Loucy (cell line): ENCODE data around the gene TRABD2B.

Experiments used
- H2AFZ ChIP-seq: fragments of 200-600 bp; sonication (generic); 2 replicates; pipeline ENCODE4 v1.6.0; 2016; ENCODE audit warnings: antibody characterized with exemption, mild to moderate bottlenecking, low read length, moderate library complexity
- H3F3A ChIP-seq: fragments of 200-600 bp; 2 replicates; pipeline ENCODE4 v1.6.0; 2016; ENCODE audit warnings: antibody characterized with exemption, low read depth, mild to moderate bottlenecking
- H3K27me3 ChIP-seq: fragments of 200-600 bp; sonication (generic); 2 replicates; pipeline ENCODE4 v1.6.1; 2014; ENCODE audit warnings: low read length, mild to moderate bottlenecking; ENCODE audit not compliant: insufficient read depth, poor library complexity, severe bottlenecking
- H3K36me3 ChIP-seq: fragments of 200-600 bp; sonication (generic); 2 replicates; pipeline ENCODE4 v1.6.1; 2016; ENCODE audit warnings: low read length; ENCODE audit not compliant: insufficient read depth
- H3K4me1 ChIP-seq: fragments of 200-600 bp; sonication (generic); 2 replicates; pipeline ENCODE4 v1.5.1; 2014; ENCODE audit warnings: low read length, mild to moderate bottlenecking; ENCODE audit not compliant: insufficient read depth, poor library complexity, severe bottlenecking
- H3K4me2 ChIP-seq: fragments of 200-600 bp; sonication (generic); 2 replicates; pipeline ENCODE4 v1.6.0; 2014; ENCODE audit warnings: antibody characterized with exemption, low read length, low read depth, mild to moderate bottlenecking; ENCODE audit not compliant: poor library complexity, severe bottlenecking
- H3K4me3 ChIP-seq: fragments of 200-600 bp; sonication (generic); 2 replicates; pipeline ENCODE4 v1.5.1; 2014; ENCODE audit warnings: low read length, mild to moderate bottlenecking, mixed read lengths; ENCODE audit not compliant: poor library complexity, severe bottlenecking
- H3K79me2 ChIP-seq: fragments of 200-600 bp; sonication (generic); 2 replicates; pipeline ENCODE4 v1.6.1; 2014; ENCODE audit warnings: low read length; ENCODE audit not compliant: insufficient read depth
- H3K9ac ChIP-seq: fragments of 200-600 bp; sonication (generic); 2 replicates; pipeline ENCODE4 v1.6.0; 2014; ENCODE audit warnings: mild to moderate bottlenecking, low read depth, low read length, moderate library complexity; ENCODE audit not compliant: poor library complexity, severe bottlenecking
- H3K9me2 ChIP-seq: fragments of 200-600 bp; sonication (generic); replicated peaks from 2 replicates; pipeline ENCODE4 v1.6.1; 2016; ENCODE audit warnings: low read depth, low read length, mixed read lengths
- H3K9me3 ChIP-seq: fragments of 200-600 bp; sonication (generic); 2 replicates; pipeline ENCODE4 v1.6.1; 2014; ENCODE audit warnings: mild to moderate bottlenecking, antibody characterized with exemption, low read length, low read depth; ENCODE audit not compliant: insufficient read depth
- H4K20me1 ChIP-seq: fragments of 200-600 bp; sonication (generic); 2 replicates; pipeline ENCODE4 v1.6.0; 2014; ENCODE audit warnings: antibody characterized with exemption, low read length, mild to moderate bottlenecking; ENCODE audit not compliant: insufficient read depth, poor library complexity, severe bottlenecking
- EZH2phosphoT487 ChIP-seq: fragments of 200-600 bp; IDR thresholded peaks from 2 replicates; pipeline ENCODE4 v1.6.1; 2018; ENCODE audit warnings: antibody characterized with exemption, mild to moderate bottlenecking, moderate library complexity, borderline replicate concordance
- TF ChIP-seq, protein P1 (sequence below): fragments of 200-600 bp; sonication (generic); conservative IDR thresholded peaks from 2 replicates; pipeline ENCODE4 v1.5.1; 2014; ENCODE audit warnings: mild to moderate bottlenecking, antibody characterized with exemption, low read length

Gene TRABD2B

DNA sequence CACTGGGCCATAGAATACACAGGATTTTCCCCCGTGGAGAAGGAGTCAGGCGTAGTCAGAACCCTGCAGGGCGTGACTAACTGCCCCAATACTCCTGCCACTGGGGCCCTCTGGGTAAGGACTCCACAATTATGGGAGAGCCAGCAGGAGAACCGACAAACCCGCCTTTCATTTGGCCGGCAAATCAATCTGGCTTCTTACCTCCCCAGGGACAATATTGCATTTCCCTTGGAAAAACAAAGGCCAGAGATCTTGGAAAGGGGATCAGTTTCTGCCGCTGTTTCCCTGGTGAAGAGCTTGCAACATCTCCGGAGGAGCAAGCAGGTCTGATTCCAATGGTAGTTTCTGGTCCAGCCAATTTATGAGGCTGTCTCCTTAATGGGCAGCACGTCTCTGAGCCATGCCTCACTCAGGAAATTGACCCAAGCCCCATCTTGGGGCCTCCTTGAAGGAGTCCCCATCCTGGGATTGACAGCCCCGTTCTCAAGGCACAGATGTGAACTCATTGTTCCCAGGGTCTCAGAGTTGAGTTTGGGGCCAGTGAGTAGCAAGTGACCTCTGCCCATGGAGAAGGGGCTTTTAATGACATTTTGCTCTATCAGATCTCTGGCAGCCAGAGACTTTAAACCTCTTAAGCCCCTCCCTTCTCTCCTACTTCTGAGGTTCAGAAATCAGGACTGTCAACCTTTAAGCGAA, 4.3 kb downstream of the TRABD2B start:
- H3K9ac ChIP-seq, result no peak overlapping the region

DNA sequence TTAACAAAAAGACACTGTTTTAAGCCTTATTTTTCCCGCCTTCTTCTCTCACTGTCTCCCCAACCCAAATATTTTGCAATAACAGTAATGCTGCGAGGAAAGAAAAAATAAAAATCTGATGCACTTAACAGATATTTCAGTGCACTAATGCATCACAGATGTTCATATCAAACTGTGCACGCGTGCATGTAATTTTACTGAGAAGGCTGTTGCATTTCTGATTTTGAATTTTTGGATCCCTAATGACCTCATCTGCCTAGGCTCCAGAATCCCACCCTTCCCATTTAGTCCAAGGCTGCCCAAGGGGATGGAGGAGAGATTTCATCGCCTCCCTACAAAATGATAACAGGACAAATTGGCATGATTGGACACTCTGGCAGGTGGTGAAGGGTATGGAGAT, 5.5 kb downstream of the TRABD2B start:
- Histone ChIP-seq H3K4me1 (no peaks in the 10 kb centered on the region), H4K20me1 (no peaks in the 10 kb centered on the region), H3K9ac (no peak overlapping the region), H3K4me3 (no peak overlapping the region), H3K27me3 (no peaks in the 10 kb centered on the region), H3K9me3 (no peaks in the 10 kb centered on the region), H3K79me2 (no peaks in the 10 kb centered on the region), H2AFZ (no peak overlapping the region), H3K4me2 (no peak overlapping the region), H3F3A (no peaks in the 10 kb centered on the region), H3K9me2 (no peaks in the 10 kb centered on the region), H3K36me3 (no peaks in the 10 kb centered on the region)
- no peak for TF ChIP-seq EZH2phosphoT487

More for the DNA sequence above, 4.3 kb downstream of the TRABD2B start:
- Histone ChIP-seq H3K4me3 (no peak overlapping the region), H3K9me2 (no peaks in the 10 kb centered on the region), H3K27me3 (no peaks in the 10 kb centered on the region), H3F3A (no peaks in the 10 kb centered on the region), H3K36me3 (no peaks in the 10 kb centered on the region), H3K4me1 (no peaks in the 10 kb centered on the region), H4K20me1 (no peaks in the 10 kb centered on the region), H3K9me3 (no peaks in the 10 kb centered on the region), H3K4me2 (no peak overlapping the region), H3K79me2 (no peaks in the 10 kb centered on the region), H2AFZ (no peak overlapping the region)
- TF ChIP-seq, protein P1, sequence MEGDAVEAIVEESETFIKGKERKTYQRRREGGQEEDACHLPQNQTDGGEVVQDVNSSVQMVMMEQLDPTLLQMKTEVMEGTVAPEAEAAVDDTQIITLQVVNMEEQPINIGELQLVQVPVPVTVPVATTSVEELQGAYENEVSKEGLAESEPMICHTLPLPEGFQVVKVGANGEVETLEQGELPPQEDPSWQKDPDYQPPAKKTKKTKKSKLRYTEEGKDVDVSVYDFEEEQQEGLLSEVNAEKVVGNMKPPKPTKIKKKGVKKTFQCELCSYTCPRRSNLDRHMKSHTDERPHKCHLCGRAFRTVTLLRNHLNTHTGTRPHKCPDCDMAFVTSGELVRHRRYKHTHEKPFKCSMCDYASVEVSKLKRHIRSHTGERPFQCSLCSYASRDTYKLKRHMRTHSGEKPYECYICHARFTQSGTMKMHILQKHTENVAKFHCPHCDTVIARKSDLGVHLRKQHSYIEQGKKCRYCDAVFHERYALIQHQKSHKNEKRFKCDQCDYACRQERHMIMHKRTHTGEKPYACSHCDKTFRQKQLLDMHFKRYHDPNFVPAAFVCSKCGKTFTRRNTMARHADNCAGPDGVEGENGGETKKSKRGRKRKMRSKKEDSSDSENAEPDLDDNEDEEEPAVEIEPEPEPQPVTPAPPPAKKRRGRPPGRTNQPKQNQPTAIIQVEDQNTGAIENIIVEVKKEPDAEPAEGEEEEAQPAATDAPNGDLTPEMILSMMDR, result no peak
- TF ChIP-seq EZH2phosphoT487, result no peak

DNA sequence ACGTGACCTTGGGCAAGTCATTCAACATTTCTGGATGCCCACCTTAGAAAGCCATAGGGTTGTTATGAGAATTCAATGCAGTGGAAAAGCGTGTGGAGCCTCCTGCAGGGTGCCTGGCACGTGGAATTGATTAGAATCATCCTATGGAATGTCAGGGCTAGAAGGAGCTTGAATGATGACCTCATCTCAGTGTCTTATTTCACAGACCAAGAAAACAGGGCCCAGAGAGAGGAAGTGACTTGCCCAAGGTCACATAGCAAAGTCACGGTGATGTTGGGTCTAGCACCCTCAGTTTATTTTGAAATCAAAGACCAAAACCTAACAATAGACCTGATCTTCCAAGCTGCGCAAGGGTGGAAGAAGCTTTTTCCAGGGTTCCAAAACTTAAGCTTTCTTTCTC, 6.0 kb downstream of the TRABD2B start:
- Histone ChIP-seq H4K20me1 (no peaks in the 10 kb centered on the region), H3K27me3 (no peaks in the 10 kb centered on the region), H3K4me1 (no peaks in the 10 kb centered on the region), H3K9me2 (no peaks in the 10 kb centered on the region), H3K79me2 (no peaks in the 10 kb centered on the region), H3F3A (no peaks in the 10 kb centered on the region), H3K9ac (no peak overlapping the region), H3K4me2 (no peak overlapping the region), H2AFZ (no peak overlapping the region), H3K9me3 (no peaks in the 10 kb centered on the region), H3K4me3 (no peak overlapping the region), H3K36me3 (no peaks in the 10 kb centered on the region)
- TF ChIP-seq EZH2phosphoT487, result no peak
- TF ChIP-seq, protein P1, result no peak

DNA sequence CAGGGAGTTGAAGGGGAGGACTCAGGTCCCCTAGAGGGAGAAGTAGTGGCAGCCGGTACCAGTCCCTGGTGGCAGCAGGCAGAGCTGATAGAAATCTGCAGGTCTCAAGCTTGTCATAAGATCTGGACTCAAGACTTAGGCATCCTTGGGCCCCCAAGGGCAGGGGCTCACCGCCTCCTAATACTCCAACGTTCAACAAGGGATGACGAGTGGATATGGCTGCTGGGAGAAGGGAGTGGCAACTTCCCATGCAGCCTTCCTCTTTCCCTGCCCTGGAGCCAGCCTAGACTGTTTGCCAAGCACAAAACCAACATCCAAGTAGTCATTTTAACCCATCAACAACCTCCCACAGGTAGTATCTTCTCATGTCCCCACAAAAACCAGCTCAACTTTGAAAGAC, 6.9 kb downstream of the TRABD2B start:
- Histone ChIP-seq H3K4me2 (no peak overlapping the region), H3K9me2 (no peaks in the 10 kb centered on the region), H3K9me3 (no peaks in the 10 kb centered on the region), H3K27me3 (no peaks in the 10 kb centered on the region), H3K9ac (no peak overlapping the region), H3K36me3 (no peaks in the 10 kb centered on the region), H3K4me1 (no peaks in the 10 kb centered on the region), H3K4me3 (no peak overlapping the region), H4K20me1 (no peaks in the 10 kb centered on the region), H3K79me2 (no peaks in the 10 kb centered on the region), H3F3A (no peaks in the 10 kb centered on the region), H2AFZ (no peak overlapping the region)
- TF ChIP-seq EZH2phosphoT487, result no peak
